BE2C (cell line): ENCODE results near the gene CREG2.

Experiments used
- DNase-seq: peaks from one replicate; pipeline ENCODE4 v3.0.0-alpha.2; 2020
- H3K27me3 ChIP-seq: fragments of 250-450 bp; sonication (Bioruptor Pico); 2 replicates; pipeline ENCODE4 v1.5.1; 2020; ENCODE audit warnings: mild to moderate bottlenecking
- H3K36me3 ChIP-seq: fragments of 250-450 bp; sonication (Bioruptor Pico); 2 replicates; pipeline ENCODE4 v1.5.1; 2020; ENCODE audit warnings: mild to moderate bottlenecking
- H3K4me1 ChIP-seq: fragments of 250-450 bp; sonication (Bioruptor Pico); 2 replicates; pipeline ENCODE4 v1.5.1; 2020
- H3K4me3 ChIP-seq: 2 replicates; pipeline ENCODE4 v1.5.1; 2011; ENCODE audit warnings: low read depth, low read length
- H3K9me3 ChIP-seq: fragments of 250-450 bp; sonication (Bioruptor Pico); 2 replicates; pipeline ENCODE4 v1.5.1; 2020
- TF ChIP-seq, protein P1 (sequence below): IDR thresholded peaks from 2 replicates; pipeline ENCODE4 v1.5.1; 2012; ENCODE audit warnings: mild to moderate bottlenecking, low read depth, low read length

The CREG2 gene

GRCh38 chr2:101420623-101421022, 33.3 kb upstream of the CREG2 start:
- Histone ChIP-seq H3K27me3 (no peaks in the 10 kb centered on the region), H3K4me3 (no peak overlapping the region), H3K36me3 (no peaks in the 10 kb centered on the region), H3K4me1 (no peaks in the 10 kb centered on the region), H3K9me3 (no peaks in the 10 kb centered on the region)
- TF ChIP-seq, protein P1, sequence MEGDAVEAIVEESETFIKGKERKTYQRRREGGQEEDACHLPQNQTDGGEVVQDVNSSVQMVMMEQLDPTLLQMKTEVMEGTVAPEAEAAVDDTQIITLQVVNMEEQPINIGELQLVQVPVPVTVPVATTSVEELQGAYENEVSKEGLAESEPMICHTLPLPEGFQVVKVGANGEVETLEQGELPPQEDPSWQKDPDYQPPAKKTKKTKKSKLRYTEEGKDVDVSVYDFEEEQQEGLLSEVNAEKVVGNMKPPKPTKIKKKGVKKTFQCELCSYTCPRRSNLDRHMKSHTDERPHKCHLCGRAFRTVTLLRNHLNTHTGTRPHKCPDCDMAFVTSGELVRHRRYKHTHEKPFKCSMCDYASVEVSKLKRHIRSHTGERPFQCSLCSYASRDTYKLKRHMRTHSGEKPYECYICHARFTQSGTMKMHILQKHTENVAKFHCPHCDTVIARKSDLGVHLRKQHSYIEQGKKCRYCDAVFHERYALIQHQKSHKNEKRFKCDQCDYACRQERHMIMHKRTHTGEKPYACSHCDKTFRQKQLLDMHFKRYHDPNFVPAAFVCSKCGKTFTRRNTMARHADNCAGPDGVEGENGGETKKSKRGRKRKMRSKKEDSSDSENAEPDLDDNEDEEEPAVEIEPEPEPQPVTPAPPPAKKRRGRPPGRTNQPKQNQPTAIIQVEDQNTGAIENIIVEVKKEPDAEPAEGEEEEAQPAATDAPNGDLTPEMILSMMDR: no peak
- DNase-seq: no peak

- H3K4me1 ChIP-seq: no peaks in the 10 kb centered on the region
- no peaks in the 10 kb centered on the region for H3K9me3 ChIP-seq
- TF ChIP-seq, protein P1: peak; percentile 70
- H3K4me3 ChIP-seq: no peak overlapping the region
- no peaks in the 10 kb centered on the region for H3K27me3 ChIP-seq
- peak; percentile 57 for DNase-seq
- H3K36me3 ChIP-seq: no peaks in the 10 kb centered on the region
Measured at GRCh38 chr2:101419096-101419663, 31.9 kb upstream of the CREG2 start.

- Histone ChIP-seq H3K4me1 (no peaks in the 10 kb centered on the region), H3K9me3 (no peaks in the 10 kb centered on the region), H3K36me3 (no peaks in the 10 kb centered on the region), H3K27me3 (no peaks in the 10 kb centered on the region), H3K4me3 (no peak overlapping the region)
- DNase-seq: no peak
- TF ChIP-seq, protein P1: no peak
Measured at GRCh38 chr2:101418460-101419095, 31.3 kb upstream of the CREG2 start.

DNA sequence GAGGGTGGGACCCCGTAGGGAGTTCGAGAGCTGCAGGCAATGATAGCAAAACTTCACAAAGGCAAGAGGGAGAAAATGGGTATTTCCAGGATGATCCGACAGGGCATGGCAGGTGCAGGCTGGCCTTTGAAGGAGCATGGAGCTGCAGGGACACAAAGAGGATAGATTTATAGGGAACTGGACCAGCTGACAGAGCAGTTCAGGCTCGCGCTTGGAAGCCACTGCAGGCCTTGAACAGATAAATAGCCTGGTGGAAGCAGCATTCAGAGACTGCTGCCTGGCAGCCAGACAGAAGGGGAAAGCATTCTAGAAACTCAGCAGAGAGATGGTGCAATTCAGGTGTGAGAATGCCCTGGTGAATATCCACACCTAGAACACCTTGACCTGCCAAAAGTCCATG, 29.3 kb upstream of the CREG2 start:
- Histone ChIP-seq H3K36me3 (no peaks in the 10 kb centered on the region), H3K4me3 (no peak overlapping the region), H3K9me3 (no peaks in the 10 kb centered on the region), H3K4me1 (no peaks in the 10 kb centered on the region), H3K27me3 (no peaks in the 10 kb centered on the region)
- TF ChIP-seq, protein P1: no peak
- DNase-seq: no peak

DNA sequence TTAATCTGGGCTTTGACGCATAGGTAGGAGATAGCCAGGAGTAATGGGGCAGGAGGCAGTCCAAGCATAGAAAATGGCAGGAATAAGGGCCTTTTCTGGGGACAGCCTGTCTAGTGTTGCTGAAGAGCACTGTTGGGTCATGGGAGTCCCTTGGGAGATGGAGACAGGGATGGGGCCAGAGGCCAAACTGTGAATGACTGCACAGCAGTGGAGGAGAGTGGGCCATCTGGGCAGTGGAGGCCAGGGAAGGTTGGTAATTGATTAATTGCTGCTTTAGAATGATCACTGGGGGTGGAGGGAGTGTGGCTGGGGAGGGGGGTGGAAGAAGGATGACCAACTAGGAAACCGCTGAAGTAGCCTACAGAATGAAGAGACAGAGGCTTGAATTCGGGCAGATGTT, 28.6 kb upstream of the CREG2 start:
- Histone ChIP-seq H3K27me3 (no peaks in the 10 kb centered on the region), H3K9me3 (no peaks in the 10 kb centered on the region), H3K4me3 (no peak overlapping the region), H3K36me3 (no peaks in the 10 kb centered on the region), H3K4me1 (no peaks in the 10 kb centered on the region)
- TF ChIP-seq, protein P1: no peak
- DNase-seq: no peak

DNA sequence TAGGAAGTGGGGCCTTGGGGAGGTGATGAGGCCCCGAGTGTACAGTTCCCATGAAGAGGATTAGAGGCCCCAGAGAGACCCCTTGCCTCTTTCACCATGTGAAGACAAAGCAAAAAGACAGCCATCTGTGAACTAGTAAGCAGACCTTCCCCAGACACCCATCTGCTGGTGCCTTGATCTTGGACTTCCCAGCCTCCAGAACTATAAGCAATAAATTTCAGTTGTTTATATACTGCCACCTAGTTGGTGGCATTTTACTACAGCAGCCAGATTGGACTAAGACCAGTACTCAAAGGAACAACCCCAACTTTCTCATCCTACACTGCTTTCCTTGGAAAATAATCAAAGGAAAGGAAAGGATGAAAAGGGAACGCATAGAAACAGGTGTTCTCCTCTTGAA, 27.9 kb upstream of the CREG2 start:
- no peaks in the 10 kb centered on the region for H3K36me3 ChIP-seq
- no peaks in the 10 kb centered on the region for H3K4me1 ChIP-seq
- no peaks in the 10 kb centered on the region for H3K9me3 ChIP-seq
- no peaks in the 10 kb centered on the region for H3K27me3 ChIP-seq
- TF ChIP-seq, protein P1: no peak
- DNase-seq: no peak
- H3K4me3 ChIP-seq: no peak overlapping the region
